Left ventricle myocardium superior (tissue), 1 donor: Measurements from ENCODE around the gene PTAFR. TPM values are rescaled to one million over a fixed set of nuclear protein-coding genes. Genes with fewer than 3 reads are reported as not detected.

Experiments
- ATAC-seq: fragments of 200-7000 bp; cut with Tn5 transposase; one replicate; pipeline ENCODE4 v1.9.1; 2020; ENCODE audit warnings: mild to moderate bottlenecking, moderate library complexity
- DNase-seq: peaks from one replicate; pipeline ENCODE4 v3.0.0-alpha.2; 2020
- intact Hi-C: fragments of 100-400 bp; cut with micrococcal nuclease; formaldehyde crosslinking; loops from one replicate; pipeline ENCODE4 v1.11.0; 2022
- long read RNA-seq: library from polyadenylated mRNA; unstranded; transcript quantifications from one replicate; pipeline ENCODE4 v2.0.0, GENCODE V29; 2021
- total RNA-seq: library from RNA; stranded (reverse); fragmentation: NEBNext Ultra II Directional; extraction: Animal tissue kit (Norgen Biotek cat#: 25700); gene quantifications from one replicate; pipeline ENCODE4 v1.2.1, GENCODE V29; 2021
- donor health status: DM: no; HTN: yes; CAD: no; lungs with severe emphysema.

The PTAFR gene, protein sequence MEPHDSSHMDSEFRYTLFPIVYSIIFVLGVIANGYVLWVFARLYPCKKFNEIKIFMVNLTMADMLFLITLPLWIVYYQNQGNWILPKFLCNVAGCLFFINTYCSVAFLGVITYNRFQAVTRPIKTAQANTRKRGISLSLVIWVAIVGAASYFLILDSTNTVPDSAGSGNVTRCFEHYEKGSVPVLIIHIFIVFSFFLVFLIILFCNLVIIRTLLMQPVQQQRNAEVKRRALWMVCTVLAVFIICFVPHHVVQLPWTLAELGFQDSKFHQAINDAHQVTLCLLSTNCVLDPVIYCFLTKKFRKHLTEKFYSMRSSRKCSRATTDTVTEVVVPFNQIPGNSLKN
- total RNA-seq = 2.2 TPM
- long read RNA-seq, full-length matches to known transcripts = 2 of 5 reads
- long read RNA-seq, partial matches to known transcripts = 0 of 5 reads
- long read RNA-seq, other reads (novel, unspliced or antisense) = 3 of 5 reads

DNA sequence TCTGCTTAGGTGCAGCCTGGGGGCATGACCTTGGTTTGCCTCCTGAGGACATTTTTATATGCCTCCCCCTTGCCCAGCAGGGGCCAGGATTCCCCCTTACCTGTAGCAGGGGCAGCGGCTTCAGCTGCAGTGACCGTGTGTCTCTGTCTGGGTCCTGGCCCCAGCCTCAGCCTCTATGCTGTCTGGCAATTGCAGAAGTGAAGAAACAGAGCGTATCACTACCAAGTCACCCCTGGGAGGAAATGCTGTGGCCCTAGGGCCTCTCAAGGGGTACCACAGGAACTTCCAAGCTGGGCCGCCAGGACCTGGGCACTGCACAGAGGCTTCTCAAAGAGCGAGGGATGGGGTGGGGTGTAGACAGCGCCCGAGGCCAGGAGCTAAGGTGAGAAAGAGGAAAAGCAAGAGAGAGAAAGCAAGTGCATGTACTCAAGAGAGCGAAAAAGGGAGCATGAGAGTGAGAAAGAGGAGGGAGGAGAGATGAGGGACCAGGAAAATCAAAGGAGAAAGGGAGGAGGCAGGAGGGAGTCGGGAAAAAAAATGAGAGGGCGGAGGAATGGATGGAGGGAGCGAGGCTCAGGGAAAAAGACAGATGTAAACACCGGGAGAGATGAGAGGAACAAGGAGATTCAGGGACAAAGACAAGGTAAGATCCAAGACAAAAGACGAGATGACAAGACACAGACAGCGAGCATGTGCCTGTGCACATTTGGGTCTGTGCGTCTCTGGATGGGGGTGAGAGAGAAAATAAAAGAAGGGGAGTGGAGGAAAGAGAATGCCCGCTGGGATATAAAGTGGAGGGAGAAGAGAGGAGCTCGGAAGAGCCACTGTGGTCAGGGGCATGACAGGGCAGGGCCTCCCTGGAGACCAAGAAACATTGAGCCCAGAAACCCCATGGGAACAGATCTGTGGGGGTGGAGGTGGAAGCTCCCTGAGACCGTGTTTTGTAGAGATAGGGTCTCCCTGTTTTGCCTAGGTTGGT is at the start of gene PTAFR:
Gene PTAFR (minus strand): TSS at position 199 of the 979 bp plus-strand sequence. CDS start 25,669 bp downstream, outside the sequence.
- ATAC-seq (peak; percentile 35), DNase-seq (peak; percentile 34)
- intact Hi-C loops = no loop called here

DNA sequence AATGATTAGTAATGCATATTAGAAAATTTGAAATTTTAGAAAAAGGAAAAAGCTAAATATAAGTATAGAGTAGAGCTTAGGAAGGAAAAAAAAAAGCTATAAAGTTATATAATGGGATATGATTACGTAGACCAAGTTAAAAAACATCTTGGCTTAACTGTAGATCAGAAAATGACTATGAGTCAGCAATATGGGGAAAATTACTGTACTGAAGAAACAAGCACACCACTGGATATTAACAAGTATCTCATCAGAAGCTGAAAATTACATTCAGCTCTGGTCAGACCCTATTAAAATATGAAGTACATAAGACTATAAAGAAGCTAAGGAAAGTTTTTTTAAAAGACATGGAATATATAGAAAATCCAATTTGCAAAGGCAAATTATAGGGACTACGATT is 36.8 kb upstream of the PTAFR start:
- no peak for ATAC-seq
- intact Hi-C loops = no loop called here
- DNase-seq = no peak

DNA sequence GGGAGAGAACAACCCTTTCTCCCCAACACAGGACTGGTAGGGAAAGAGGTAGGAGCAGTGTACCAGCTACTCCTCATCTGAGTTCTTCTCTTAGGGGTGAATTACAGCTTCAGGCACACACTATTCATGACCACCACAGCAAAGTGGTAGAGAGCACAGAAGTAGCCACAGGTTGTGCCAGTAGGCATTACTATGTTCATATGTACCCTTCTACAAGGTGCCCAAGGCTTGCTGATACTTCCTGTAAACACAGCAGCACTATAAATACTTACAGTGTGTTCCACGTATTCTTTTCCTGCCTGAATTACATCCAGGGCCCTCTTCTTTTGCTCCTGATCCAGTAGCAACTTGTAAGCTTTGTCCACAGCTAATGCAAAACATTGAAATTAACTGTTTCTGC is 33.2 kb upstream of the PTAFR start:
- intact Hi-C loops = loop anchor here (5.0 kb wide), 1 partner anchor 117 kb away; no protein-coding TSS in a partner anchor
- DNase-seq = no peak
- no peak for ATAC-seq

DNA sequence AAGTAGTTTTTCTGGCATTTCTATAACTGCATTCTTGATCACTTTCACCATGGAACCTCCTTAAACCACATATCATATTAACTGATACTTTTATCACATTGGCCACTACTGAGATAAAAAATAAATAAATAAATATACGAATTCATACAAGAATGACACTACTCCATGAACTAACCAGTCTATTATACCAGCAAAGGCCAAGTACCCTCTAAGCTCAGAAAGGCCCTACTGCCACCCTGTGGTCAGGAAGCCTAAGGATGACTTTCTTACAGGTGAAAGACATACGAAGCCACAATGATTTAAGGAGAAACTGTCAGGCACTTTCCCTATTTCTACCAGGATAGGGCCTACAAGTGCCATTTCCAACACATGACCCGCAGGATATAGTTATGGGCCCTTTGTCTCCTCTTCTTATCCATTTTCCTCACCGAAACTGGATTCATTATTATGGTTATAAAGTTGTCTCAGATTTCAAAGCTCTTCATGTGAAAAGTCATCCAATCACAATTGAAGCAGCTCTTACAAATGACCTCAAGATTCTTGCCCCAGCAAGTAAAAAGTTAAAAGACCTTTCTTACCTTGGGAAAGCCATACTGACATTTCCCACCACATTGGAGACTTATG is 32.4 kb upstream of the PTAFR start:
- intact Hi-C loops = loop anchor here (5.0 kb wide), 1 partner anchor 117 kb away; no protein-coding TSS in a partner anchor
- DNase-seq = peak; percentile 53

DNA sequence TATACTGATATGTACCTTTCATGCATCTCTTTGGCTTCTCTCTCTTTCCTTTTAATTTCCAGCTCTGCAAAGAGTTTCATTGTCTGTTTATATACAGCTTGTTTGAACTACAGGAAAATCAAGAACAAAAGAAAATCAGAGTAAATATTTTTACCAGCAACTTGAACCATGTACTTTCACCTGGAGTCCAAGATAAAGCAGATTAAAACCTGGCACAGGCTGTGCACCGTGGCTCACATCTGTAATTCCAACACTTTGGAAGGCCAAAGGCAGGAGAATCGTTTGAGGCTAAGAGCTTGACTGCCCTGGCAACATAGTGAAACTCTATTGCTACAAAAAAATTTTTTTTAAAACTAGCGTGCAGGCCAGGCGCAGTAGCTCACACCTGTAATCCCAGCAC is 28.8 kb upstream of the PTAFR start:
- ATAC-seq (no peak), DNase-seq (no peak)

More for the DNA sequence above, 32.4 kb upstream of the PTAFR start:
- peak; percentile 82 for ATAC-seq

DNA sequence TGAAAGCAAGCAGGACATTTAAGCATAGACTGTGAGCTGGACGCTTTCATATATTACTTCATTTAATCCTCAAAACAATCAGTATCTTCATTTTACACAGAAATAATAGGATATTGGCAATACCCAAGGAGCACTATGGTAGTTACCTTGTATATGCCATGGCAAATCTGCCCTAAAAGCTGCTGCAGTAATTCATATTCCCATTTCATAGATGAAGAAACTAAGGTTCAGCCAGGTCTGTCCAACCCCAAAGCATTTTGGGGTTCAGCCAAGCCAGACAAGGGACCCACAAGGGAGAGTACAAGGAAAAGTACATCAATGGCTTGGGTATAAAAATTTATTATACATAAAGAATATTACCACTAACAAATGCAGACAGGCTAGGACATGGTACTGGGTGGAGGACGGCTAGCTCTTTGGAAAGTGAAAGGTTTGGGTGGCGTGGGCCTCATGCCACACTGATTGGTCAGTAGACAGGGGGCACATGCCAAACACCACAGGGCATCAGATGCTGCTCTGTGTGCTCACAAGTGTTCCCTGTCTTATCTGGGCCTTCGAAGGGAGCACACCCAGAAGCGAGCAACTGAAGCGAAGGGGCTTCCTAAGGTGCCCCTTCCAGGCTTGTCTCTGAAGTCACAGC is 23.9 kb upstream of the PTAFR start:
- intact Hi-C loops = no loop called here
- DNase-seq = no peak
- no peak for ATAC-seq

More for the DNA sequence above, 28.8 kb upstream of the PTAFR start:
- intact Hi-C loops = loop anchor here (5.0 kb wide), 1 partner anchor 113 kb away; no protein-coding TSS in a partner anchor

DNA sequence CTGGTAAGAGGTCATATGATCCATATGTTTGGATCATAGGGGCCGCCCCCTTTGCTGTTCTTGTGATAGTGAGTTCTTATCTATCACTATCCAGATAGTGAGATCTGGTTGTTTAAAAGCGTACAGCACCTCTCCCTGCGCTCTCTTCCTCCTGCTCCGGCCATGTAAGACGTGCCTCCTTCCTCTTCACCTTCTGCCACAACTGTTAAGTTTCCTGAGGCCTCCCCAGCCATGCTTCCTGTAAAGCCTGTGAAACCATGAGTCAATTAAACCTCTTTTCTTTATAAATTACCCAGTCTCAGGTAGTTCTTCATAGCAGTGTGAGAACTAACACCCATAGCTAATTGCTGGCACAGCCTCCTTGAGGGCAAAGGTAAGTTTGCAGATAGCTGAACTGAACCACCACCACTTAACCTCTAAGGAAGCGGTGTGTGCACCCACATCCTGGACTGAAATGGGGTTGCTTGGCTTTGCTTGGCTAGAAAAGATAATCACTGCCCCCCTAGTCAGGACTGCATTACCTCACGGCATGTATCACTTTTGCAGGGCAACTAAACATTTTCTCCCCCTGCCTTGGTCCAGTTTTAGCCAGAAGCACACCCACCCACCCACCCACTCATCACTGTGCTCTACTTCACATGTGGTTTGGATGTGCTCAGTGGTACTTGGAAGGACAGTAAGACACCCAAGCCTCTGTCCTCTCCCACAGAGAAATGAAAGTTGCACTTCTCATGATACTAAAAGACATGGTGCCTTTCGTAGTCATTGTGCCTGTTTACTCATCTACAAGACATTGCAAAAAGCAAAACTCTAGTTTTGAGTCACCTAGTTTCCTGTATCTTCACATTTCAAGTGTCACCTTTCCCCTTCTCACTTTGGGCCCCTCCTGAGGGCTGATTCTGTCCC is 23.1 kb upstream of the PTAFR start:
- ATAC-seq = no peak
- DNase-seq = no peak
- intact Hi-C loops = no loop called here

DNA sequence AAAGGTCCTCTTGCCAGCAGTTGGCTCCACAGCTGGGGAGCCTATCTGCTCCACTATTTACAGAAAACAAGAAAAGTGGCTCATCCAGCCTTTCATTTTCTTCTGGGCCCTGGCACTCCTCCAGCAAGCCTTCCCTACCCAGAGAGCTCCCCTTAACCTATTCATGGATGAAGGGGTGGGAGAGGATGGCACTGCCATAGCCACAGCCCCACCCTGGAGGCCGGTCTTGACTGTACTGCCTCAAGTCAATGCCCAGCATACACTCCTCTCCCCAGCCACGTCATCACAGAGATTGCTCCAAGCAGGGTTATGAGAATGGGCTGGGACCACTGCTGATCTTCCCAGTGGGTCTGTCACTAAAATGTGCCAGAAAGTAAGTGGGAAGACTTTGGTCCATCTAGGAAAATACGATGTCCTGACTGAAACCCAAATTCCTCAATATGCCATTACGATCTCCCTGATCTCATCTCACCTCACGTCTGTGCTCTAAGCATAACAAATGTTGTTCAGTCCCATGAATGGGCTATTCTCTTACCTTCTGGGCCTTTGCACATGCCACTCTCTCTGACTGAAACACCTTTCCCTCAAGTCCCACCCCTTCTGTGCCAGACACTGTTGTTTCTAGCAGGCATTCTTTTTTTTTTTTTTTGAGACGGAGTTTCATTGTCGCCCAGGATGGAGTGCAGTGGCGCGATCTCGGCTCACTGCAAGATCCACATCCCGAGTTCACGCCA is 21.4 kb upstream of the PTAFR start:
- ATAC-seq = no peak
- no peak for DNase-seq
- intact Hi-C loops = no loop called here

DNA sequence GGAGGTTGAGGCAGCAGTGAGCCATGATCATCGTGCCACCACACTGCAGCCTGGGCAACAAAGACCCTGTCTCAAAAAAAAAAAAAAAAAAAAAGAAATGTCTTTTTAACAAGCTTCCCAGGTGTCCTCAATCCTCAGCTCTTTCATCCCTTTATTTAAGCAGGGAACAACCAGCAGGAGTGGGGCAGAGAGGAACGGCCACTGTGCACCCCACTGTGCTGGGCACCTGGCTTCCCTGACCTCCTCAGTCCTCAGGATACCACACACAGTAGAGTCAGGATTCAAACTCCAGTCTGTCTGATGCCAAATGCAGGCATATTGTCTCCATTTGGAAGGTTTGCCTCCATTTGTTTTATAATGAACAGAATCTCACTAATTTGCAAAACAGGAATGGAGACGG is 19.8 kb upstream of the PTAFR start:
- DNase-seq (no peak), ATAC-seq (no peak)
- intact Hi-C loops = no loop called here

DNA sequence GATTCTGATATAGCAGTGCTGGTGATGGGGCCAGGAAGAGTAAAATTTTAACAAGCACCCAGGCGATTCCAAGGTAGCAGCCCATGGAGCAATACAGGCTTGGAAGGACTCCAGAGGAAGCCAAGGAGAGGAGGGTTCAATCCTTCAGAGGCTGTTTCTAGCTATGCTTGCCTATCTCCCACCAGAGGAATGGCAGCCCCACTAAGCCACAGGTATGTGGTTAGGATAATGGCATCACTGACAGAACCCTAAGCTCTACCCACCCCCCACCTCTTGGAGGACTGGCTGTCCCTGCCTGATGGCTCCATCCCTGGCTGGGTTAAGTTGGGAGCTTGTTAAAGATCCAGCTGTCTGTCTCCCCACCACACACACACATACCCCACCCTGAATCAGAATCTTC is 19.3 kb upstream of the PTAFR start:
- ATAC-seq (no peak), DNase-seq (no peak)
- intact Hi-C loops = no loop called here

DNA sequence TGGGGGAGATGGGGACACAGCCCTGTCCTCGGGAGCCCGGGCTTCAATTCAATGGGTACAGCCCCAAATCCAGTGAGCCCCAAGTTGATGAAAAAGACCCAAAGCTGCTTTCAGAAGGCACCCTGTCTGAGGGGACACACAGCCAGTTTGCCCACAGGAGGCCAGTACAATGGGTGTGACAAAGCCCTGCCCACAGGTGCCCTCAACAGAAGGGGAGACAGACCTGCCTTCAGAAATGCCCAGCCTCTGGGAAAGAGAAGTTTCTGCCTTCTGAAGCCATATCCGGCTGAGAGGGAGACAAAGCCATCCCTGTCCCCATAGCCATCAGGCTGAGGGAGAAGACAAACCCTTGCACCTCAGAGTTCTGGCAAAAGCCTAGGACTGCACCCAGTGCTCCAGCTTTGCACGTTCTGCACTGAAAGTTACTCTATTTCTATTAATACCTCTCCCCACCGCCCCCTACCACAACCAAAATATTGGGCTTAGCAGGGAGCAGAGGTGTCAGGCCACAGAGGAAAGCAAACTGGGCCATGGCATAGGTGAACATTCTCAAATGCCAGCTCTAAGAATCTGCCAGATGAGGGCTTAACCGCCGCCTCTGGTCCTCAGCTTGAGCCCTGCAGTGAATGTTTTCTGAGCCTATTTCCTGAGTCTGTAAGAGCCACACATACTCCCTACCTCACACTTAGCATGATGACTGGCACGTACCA is 18.0 kb upstream of the PTAFR start:
- DNase-seq = no peak
- intact Hi-C loops = no loop called here
- ATAC-seq = no peak

DNA sequence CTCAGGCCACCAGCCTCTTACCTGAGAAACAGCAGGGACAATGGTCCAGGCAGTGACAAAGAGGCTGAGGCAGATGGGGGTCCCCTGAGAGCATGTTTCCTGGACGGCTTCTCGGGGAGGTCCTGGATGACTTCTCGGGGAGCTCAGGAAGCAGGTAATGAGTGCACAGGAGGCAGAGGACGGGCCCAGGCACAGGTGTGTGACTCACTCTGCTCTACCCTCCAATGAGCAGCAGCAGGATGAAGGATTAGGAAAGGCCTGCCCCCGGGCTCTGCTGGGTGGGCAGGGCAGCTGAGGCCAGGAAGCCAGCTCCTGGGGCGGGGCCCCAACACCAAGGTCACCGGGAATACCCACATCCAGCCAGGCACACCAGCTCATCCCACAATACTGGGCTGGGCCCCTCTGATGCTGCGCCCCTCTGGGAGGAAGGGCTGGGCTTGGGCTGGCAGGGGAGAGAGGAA is 17.2 kb upstream of the PTAFR start:
- intact Hi-C loops = no loop called here
- ATAC-seq = peak; percentile 19

DNA sequence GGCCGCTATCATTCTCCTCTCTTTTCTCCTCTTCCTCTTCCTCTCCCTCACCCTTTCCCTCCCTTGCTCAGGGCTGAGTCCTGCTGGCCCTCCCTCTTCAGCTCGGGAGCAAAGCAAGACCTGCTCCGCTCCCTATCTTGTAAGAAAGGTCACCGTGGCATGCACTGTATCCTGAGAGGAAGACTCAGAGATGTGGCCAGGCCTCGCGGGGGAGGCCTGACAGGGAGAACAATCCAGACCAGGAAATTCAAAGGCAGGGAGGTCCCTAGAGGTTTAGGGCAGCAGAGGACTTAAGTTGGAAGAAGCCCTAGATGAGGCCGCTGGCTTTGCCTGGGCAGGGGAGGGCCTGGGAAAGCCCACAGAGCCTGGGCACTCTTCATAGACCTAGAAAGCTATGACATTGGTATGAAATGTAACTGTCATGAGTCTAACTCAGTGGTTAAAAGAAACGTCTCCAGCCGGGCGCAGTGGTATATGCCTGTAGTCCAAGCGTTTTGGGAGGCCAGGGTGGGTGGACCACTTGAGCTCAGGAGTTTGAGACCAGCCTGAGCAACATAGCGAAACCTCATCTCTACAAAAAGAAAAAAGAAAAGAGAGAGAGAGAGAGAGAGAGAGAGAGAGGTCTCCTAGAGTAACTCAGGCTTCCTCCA is 14.6 kb upstream of the PTAFR start:
- intact Hi-C loops = no loop called here
- peak; percentile 53 for ATAC-seq
- DNase-seq = no peak

More for the DNA sequence above, 17.2 kb upstream of the PTAFR start:
- no peak for DNase-seq

DNA sequence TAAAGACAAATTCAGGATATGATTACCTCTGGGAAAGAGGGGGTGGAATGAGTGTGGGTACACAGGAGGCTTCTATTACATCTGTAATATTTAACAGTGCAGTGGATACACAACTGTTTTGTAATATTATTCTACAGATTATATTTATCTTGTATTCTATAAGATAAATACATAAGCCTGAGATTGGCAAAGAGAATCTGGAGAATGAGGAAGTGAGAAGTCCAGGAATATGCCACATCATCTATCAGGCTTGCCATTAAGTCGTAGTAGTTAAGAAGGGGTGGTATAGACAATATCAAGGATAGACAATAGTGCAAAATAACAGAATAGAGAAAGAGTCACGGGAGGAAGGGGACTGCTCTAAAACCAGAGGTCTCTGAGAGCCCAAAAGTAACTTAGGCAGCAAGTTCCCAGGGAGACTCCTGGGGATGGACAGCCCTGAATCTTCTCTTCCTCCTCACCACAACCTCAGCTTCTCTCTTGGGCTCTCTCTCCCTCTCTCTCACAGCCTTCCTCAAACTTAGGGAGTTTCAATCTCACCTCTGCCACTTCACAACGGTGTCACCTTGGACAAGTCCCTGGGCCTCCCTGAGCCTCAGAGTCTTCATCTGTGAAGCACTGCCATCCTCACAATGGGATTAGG is 14.0 kb upstream of the PTAFR start:
- intact Hi-C loops = no loop called here
- DNase-seq (no peak), ATAC-seq (no peak)

DNA sequence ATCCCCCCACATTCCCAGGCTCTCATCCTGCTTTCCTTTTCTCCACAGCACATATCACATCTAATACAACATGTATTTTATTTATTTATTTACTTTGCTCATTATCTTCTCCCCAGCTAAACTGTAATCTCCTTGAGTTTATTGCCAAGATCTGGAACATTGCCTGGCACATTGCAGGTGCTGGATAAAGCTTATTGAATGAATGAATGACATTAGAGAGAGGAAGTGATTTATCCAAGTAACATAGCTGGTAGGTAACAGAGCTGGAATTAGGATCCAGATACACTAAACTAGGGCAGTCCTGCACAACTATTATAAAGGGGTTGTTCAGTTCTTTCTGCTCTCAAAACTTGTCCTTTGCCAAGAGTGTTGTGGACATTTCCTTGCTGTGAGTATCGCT is 8.6 kb upstream of the PTAFR start:
- no peak for ATAC-seq
- no peak for DNase-seq

More for the DNA sequence above, 8.6 kb upstream of the PTAFR start:
- intact Hi-C loops = no loop called here
